Omental fat pad (tissue), 4 donors: ENCODE results near the gene HNRNPR. TPM values are rescaled to one million over a fixed set of nuclear protein-coding genes. Genes with fewer than 3 reads are reported as not detected.
"Not testable (repeated sequence)": the region's sequence is repeated elsewhere in the genome, so short reads cannot be mapped to it uniquely, and the experiment has no call there.

Experiments
- ATAC-seq: fragments of 150-250 bp; one replicate; pipeline ENCODE4 v1.9.1; 2016; ENCODE audit warnings: mild to moderate bottlenecking, moderate library complexity; ENCODE audit not compliant: low FRiP score
- DNase-seq: peaks from one replicate; pipeline ENCODE4 v3.0.0-alpha.2; 2019; ENCODE audit warnings: low spot score
- CTCF ChIP-seq, 3 donors: fragments of 450-650 bp; IDR thresholded peaks; one replicate each; pipeline ENCODE4 v1.5.1; 2016 to 2017; ENCODE audit warnings: antibody characterized with exemption in 3 of 3, mild to moderate bottlenecking in 3 of 3, moderate library complexity in 2 of 3
- total RNA-seq, 4 donors: library from RNA; depleted of rRNA; stranded (reverse); fragments of >200 nt; gene quantifications; one replicate each; pipeline ENCODE4 v1.1.0, GENCODE V29; 2016

The HNRNPR gene
- total RNA-seq, 4 donors from 2014 or later = 70.7 to 101 (median 78.8) TPM

GRCh38 chr1:23278717-23279116, 65.4 kb downstream of the HNRNPR start:
- ATAC-seq (no peak), DNase-seq (no peak)
- no peak for TF ChIP-seq CTCF (IDR thresholded peaks at IDR 0.05)

GRCh38 chr1:23276531-23276930, 67.6 kb downstream of the HNRNPR start:
- TF ChIP-seq CTCF (IDR thresholded peaks at IDR 0.05) = no peak
- no peak for ATAC-seq
- DNase-seq = no peak

GRCh38 chr1:23274134-23274505, 70.0 kb downstream of the HNRNPR start:
- no peak for TF ChIP-seq CTCF (IDR thresholded peaks at IDR 0.05)
- DNase-seq = no peak
- no peak for ATAC-seq

DNA sequence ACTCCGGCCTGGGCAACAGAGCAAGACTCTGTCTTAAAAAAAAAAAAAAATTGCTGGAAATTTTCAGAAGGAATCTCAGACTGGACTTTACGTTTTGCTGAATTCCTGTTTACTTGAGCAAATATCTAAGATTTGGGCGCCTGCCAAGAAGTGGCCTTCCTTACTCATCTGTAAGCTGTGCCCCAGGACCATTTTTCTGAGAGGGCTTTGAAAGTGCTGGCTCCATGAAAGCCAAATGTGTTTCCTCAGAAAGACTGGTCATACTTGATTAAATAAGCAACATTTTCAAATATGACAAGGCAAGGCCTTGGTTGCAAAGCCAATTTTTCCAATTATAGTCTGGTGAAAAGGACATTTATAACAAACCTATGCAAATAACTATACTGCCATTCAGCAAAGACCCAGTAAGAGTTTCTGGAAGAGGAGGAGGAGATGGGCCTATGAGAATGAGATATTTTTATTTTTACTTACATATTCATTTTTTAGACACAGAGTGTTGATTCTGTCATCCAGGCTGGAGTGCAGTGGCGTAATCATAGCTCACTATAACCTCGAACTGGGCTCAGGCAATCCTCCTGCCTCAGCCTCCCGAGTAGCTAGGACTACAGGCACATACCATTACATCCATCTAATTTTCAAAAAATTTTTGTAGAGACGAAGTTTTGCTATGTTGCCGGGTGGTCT, 70.5 kb downstream of the HNRNPR start:
- ATAC-seq (no peak), DNase-seq (no peak)
- no peak for TF ChIP-seq CTCF (IDR thresholded peaks at IDR 0.05)

- DNase-seq (no peak), ATAC-seq (no peak)
Measured at GRCh38 chr1:23263380-23263887, 80.7 kb downstream of the HNRNPR start.

GRCh38 chr1:23258082-23258481, 86.0 kb downstream of the HNRNPR start:
- ATAC-seq, DNase-seq: not testable (repeated sequence)

More at GRCh38 chr1:23263380-23263887, 80.7 kb downstream of the HNRNPR start:
- TF ChIP-seq CTCF (IDR thresholded peaks at IDR 0.05) = no peak

DNA sequence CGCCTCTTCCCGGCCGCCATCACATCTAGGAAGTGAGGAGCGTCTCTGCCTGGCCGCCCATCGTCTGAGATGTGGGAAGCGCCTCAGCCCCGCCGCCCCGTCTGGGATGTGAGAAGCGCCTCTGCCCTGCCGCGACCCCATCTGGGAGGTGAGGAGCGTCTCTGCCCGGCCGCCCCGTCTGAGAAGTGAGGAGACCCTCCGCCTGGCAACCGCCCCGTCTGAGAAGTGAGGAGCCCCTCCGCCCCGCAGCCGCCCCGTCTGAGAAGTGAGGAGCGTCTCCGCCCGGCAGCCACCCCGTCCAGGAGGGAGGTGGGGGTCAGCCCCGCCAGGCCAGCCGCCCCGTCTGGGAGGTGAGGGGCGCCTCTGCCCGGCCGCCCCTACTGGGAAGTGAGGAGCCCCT, 86.7 kb downstream of the HNRNPR start:
- not testable (repeated sequence) for DNase-seq, ATAC-seq

Other genes with a start within 250 kb of the HNRNPR start
- gene LUZP1, start 175.4 kb downstream of the HNRNPR start, total RNA-seq = 10 to 100 TPM; 20.9 to 35.9 (median 31.3) TPM
- gene HTR1D, start 126.8 kb downstream of the HNRNPR start, total RNA-seq = not detected
- 10 to 100 TPM; 16.7 to 24.0 (median 18.4) TPM for gene ZNF436, start 25.6 kb upstream of the HNRNPR start, total RNA-seq
- 10 to 100 TPM in 1 of 4 donors, 1 to 10 TPM in 3; 5.0 to 13.2 (median 7.5) TPM for gene TCEA3, start 80.5 kb upstream of the HNRNPR start, total RNA-seq
- gene ASAP3, start 139.9 kb upstream of the HNRNPR start, total RNA-seq = 10 to 100 TPM; 30.6 to 71.7 (median 36.7) TPM
- 1 to 10 TPM in 1 of 4 donors, under 1 TPM in 3; 0.31 to 1.5 (median 0.46) TPM for gene E2F2, start 186.9 kb upstream of the HNRNPR start, total RNA-seq
- 100 to 1,000 TPM; 134 to 322 (median 179) TPM for gene ID3, start 215.2 kb upstream of the HNRNPR start, total RNA-seq